Uterus (tissue), 2 donors: ENCODE measurements around the gene DENND2A.

Experiments used
- POLR2A ChIP-seq, 2 donors: fragments of 450-650 bp; IDR thresholded peaks; one replicate each; pipeline ENCODE4 v1.6.1; 2016; ENCODE audit warnings: antibody characterized with exemption in 2 of 2, mild to moderate bottlenecking in 1 of 2, moderate library complexity in 1 of 2
- TF ChIP-seq, protein P1 (sequence below), 4 experiments: fragments of 200-600 bp in 2 of 4; fragments of 450-650 bp in 2 of 4; sonication (generic) in 2 of 4; IDR thresholded peaks; one replicate each; pipeline ENCODE4 v1.5.1; 2016 to 2019; ENCODE audit warnings: antibody characterized with exemption in 4 of 4, mild to moderate bottlenecking in 2 of 4, moderate library complexity in 1 of 4

GRCh38 chr7:140600341-140600740 is 40.3 kb downstream of the DENND2A start:
- TF ChIP-seq, protein P1, sequence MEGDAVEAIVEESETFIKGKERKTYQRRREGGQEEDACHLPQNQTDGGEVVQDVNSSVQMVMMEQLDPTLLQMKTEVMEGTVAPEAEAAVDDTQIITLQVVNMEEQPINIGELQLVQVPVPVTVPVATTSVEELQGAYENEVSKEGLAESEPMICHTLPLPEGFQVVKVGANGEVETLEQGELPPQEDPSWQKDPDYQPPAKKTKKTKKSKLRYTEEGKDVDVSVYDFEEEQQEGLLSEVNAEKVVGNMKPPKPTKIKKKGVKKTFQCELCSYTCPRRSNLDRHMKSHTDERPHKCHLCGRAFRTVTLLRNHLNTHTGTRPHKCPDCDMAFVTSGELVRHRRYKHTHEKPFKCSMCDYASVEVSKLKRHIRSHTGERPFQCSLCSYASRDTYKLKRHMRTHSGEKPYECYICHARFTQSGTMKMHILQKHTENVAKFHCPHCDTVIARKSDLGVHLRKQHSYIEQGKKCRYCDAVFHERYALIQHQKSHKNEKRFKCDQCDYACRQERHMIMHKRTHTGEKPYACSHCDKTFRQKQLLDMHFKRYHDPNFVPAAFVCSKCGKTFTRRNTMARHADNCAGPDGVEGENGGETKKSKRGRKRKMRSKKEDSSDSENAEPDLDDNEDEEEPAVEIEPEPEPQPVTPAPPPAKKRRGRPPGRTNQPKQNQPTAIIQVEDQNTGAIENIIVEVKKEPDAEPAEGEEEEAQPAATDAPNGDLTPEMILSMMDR (IDR thresholded peaks at IDR 0.05): no peak
- no peak for TF ChIP-seq POLR2A (IDR thresholded peaks at IDR 0.05)
